H9 (cell line): ENCODE data around the gene FBXO47. TPM values are rescaled to one million over a fixed set of nuclear protein-coding genes. Genes with fewer than 3 reads are reported as not detected.

Experiments
- DNase-seq: peaks from one replicate; pipeline ENCODE4 v3.0.0-alpha.2; 2017
- H2AFZ ChIP-seq: one replicate; pipeline ENCODE4 v1.6.1; 2013; ENCODE audit warnings: mild to moderate bottlenecking, low read length, control low read depth, moderate library complexity
- H2AK5ac ChIP-seq: 2 replicates; pipeline ENCODE4 v1.6.1; 2013; ENCODE audit warnings: low read length, control low read depth, mixed read lengths; ENCODE audit not compliant: insufficient read length
- H2BK120ac ChIP-seq: one replicate; pipeline ENCODE4 v1.6.1; 2013; ENCODE audit warnings: low read depth, mild to moderate bottlenecking, low read length, control low read depth, inconsistent platforms; ENCODE audit not compliant: poor library complexity, severe bottlenecking
- H2BK12ac ChIP-seq: 2 replicates; pipeline ENCODE4 v1.6.1; 2013; ENCODE audit warnings: low read length, control low read depth, mixed read lengths, low read depth; ENCODE audit not compliant: insufficient read length
- H2BK15ac ChIP-seq: 2 replicates; pipeline ENCODE4 v1.6.1; 2013; ENCODE audit warnings: low read depth, low read length, control low read depth
- H2BK20ac ChIP-seq: one replicate; pipeline ENCODE4 v1.6.1; 2013; ENCODE audit warnings: low read depth, mild to moderate bottlenecking, low read length, control low read depth, inconsistent platforms; ENCODE audit not compliant: poor library complexity, severe bottlenecking
- H2BK5ac ChIP-seq: 2 replicates; pipeline ENCODE4 v1.6.1; 2013; ENCODE audit warnings: low read length, control low read depth, mixed read lengths; ENCODE audit not compliant: insufficient read length
- H3K14ac ChIP-seq: 2 replicates; pipeline ENCODE4 v1.6.1; 2013; ENCODE audit warnings: low read length, control low read depth; ENCODE audit not compliant: insufficient read depth
- H3K18ac ChIP-seq: 2 replicates; pipeline ENCODE4 v1.6.1; 2013; ENCODE audit warnings: low read depth, mild to moderate bottlenecking, mixed read lengths, low read length, control low read depth; ENCODE audit not compliant: insufficient read length
- H3K23ac ChIP-seq: 2 replicates; pipeline ENCODE4 v1.6.1; 2013; ENCODE audit warnings: low read length, control low read depth, mixed read lengths, low read depth; ENCODE audit not compliant: insufficient read length
- H3K23me2 ChIP-seq: 2 replicates; pipeline ENCODE4 v1.6.1; 2013; ENCODE audit warnings: low read depth, mild to moderate bottlenecking, mixed read lengths, low read length, control low read depth; ENCODE audit not compliant: insufficient read length, poor library complexity, severe bottlenecking
- H3K27ac ChIP-seq: 2 replicates; pipeline ENCODE4 v1.5.1; 2013; ENCODE audit warnings: low read length, control low read depth, mixed read lengths, low read depth; ENCODE audit not compliant: insufficient read length
- H3K27me3 ChIP-seq: 2 replicates; pipeline ENCODE4 v1.6.1; 2013; ENCODE audit warnings: low read length, control low read depth, inconsistent platforms; ENCODE audit not compliant: insufficient read depth
- H3K4ac ChIP-seq: 2 replicates; pipeline ENCODE4 v1.6.1; 2013; ENCODE audit warnings: low read depth, mild to moderate bottlenecking, control low read depth, inconsistent platforms, low read length, moderate library complexity
- H3K4me1 ChIP-seq: 2 replicates; pipeline ENCODE4 v1.6.1; 2013; ENCODE audit warnings: low read length, control low read depth, inconsistent platforms; ENCODE audit not compliant: insufficient read depth
- H3K4me2 ChIP-seq: 2 replicates; pipeline ENCODE4 v1.6.1; 2013; ENCODE audit warnings: low read length, control low read depth, mixed read lengths; ENCODE audit not compliant: insufficient read length, insufficient read depth
- H3K56ac ChIP-seq: 2 replicates; pipeline ENCODE4 v1.6.1; 2013; ENCODE audit warnings: low read depth, mild to moderate bottlenecking, mixed read lengths, low read length, control low read depth; ENCODE audit not compliant: insufficient read length
- H3K79me1 ChIP-seq: 2 replicates; pipeline ENCODE4 v1.6.1; 2013; ENCODE audit warnings: low read depth, mild to moderate bottlenecking, moderate library complexity, low read length, control low read depth, inconsistent platforms; ENCODE audit not compliant: insufficient read depth, poor library complexity, severe bottlenecking
- H3K79me2 ChIP-seq: 2 replicates; pipeline ENCODE4 v1.6.1; 2013; ENCODE audit warnings: low read length, control low read depth, inconsistent platforms; ENCODE audit not compliant: insufficient read depth
- H3K9ac ChIP-seq: 2 replicates; pipeline ENCODE4 v1.6.1; 2013; ENCODE audit warnings: low read length, control low read depth, mixed read lengths; ENCODE audit not compliant: insufficient read length; ENCODE audit errors: extremely low read depth
- H3K9me3 ChIP-seq: one replicate; pipeline ENCODE4 v1.6.1; 2013; ENCODE audit warnings: low read depth, low read length, inconsistent platforms; ENCODE audit not compliant: control insufficient read depth
- H3T11ph ChIP-seq: one replicate; pipeline ENCODE4 v1.6.1; 2013; ENCODE audit warnings: mild to moderate bottlenecking, low read length, control low read depth, inconsistent platforms
- H4K20me1 ChIP-seq: one replicate; pipeline ENCODE4 v1.6.1; 2013; ENCODE audit not compliant: control insufficient read depth, insufficient read length, insufficient read depth
- H4K5ac ChIP-seq: 2 replicates; pipeline ENCODE4 v1.6.1; 2013; ENCODE audit warnings: low read depth, mild to moderate bottlenecking, mixed read lengths, low read length, control low read depth; ENCODE audit not compliant: insufficient read length
- H4K8ac ChIP-seq: replicated peaks from 2 replicates; pipeline ENCODE4 v1.6.1; 2013; ENCODE audit warnings: low read length, control low read depth, mixed read lengths, low read depth; ENCODE audit not compliant: insufficient read length
- H4K91ac ChIP-seq: 2 replicates; pipeline ENCODE4 v1.6.1; 2013; ENCODE audit warnings: low read depth, mild to moderate bottlenecking, moderate library complexity, mixed read lengths, low read length, control low read depth; ENCODE audit not compliant: insufficient read length
- H3K27ac Mint-ChIP-seq, 3 experiments: 2 replicates in 2 of 3; 3 replicates in 1 of 3; pipeline ENCODE4 v1.8.0; 2020 to 2021; ENCODE audit warnings: mixed read lengths in 3 of 3, mild to moderate bottlenecking in 1 of 3, moderate library complexity in 1 of 3
- H3K27me3 Mint-ChIP-seq: 2 replicates; pipeline ENCODE4 v1.8.0; 2021; ENCODE audit warnings: low read depth, mild to moderate bottlenecking, moderate library complexity, mixed read lengths
- H3K36me3 Mint-ChIP-seq, 3 experiments: 2 replicates in 2 of 3; 3 replicates in 1 of 3; pipeline ENCODE4 v1.8.0; 2020 to 2021; ENCODE audit warnings: low read depth in 3 of 3, mixed read lengths in 3 of 3; ENCODE audit not compliant: insufficient read depth in 1 of 3
- H3K4me1 Mint-ChIP-seq, 2 experiments: 2 replicates each; pipeline ENCODE4 v1.8.0; 2020; ENCODE audit warnings: mixed read lengths in 2 of 2
- H3K4me3 Mint-ChIP-seq, 2 experiments: 2 replicates in 1 of 2; 3 replicates in 1 of 2; pipeline ENCODE4 v1.8.0; 2020 to 2021; ENCODE audit warnings: mild to moderate bottlenecking in 2 of 2, mixed read lengths in 2 of 2, moderate library complexity in 1 of 2
- H3K9me3 Mint-ChIP-seq, 2 experiments: 2 replicates in 1 of 2; 3 replicates in 1 of 2; pipeline ENCODE4 v1.8.0; 2020; ENCODE audit warnings: mild to moderate bottlenecking in 2 of 2, mixed read lengths in 2 of 2, moderate library complexity in 1 of 2
- CTCF ChIP-seq: fragments of 200-600 bp; sonication (generic); conservative IDR thresholded peaks from 3 replicates; pipeline ENCODE4 v1.8.0; 2021; ENCODE audit warnings: antibody characterized with exemption, mild to moderate bottlenecking
- WGBS: extraction: QIAGEN DNeasy Blood & Tissue Kit; methylation state at CpG from one replicate; pipeline ENCODE4 v1.1.7; 2013; ENCODE audit warnings: missing lambda C conversion rate, low lambda C conversion rate, mixed read lengths; ENCODE audit not compliant: insufficient read length; ENCODE audit errors: extremely low coverage; 5-methylcytosine and 5-hydroxymethylcytosine counted together
- total RNA-seq: library from RNA; stranded (reverse); gene quantifications from 2 replicates; pipeline ENCODE4 v1.2.1, GENCODE V29; 2021

Gene FBXO47
- total RNA-seq, 1 experiment from 2014 or later: not detected

- no peak overlapping the region for H3T11ph ChIP-seq
- no peaks in the 10 kb centered on the region for H3K9me3 ChIP-seq
- H2BK120ac ChIP-seq: no peak overlapping the region
- H3K4me2 ChIP-seq: no peak overlapping the region
- Mint-ChIP-seq H3K4me3 (no peak overlapping the region), H3K27ac (peak overlapping the region in 2 of 3 experiments; percentile 28 to 46; a peak in 2 of 7 replicates), H3K9me3 (no peaks in the 10 kb centered on the region), H3K4me1 (peaks cover 12 to 17% of the 10 kb centered on the region in 2 experiments), H3K36me3 (peaks cover 5 to 28% (median 27%) of the 10 kb centered on the region in 3 experiments; a peak in 6 of 7 replicates), H3K27me3 (no peaks in the 10 kb centered on the region)
- no peaks in the 10 kb centered on the region for H3K79me1 ChIP-seq
- H3K27ac ChIP-seq: no peak overlapping the region
- H3K23ac ChIP-seq: no peak overlapping the region
- H4K91ac ChIP-seq: no peak overlapping the region
- H3K4me1 ChIP-seq: no peaks in the 10 kb centered on the region
- no peak for DNase-seq
- no peak for TF ChIP-seq CTCF
- no peak overlapping the region for H2BK20ac ChIP-seq
- no peaks in the 10 kb centered on the region for H4K20me1 ChIP-seq
- H2BK5ac ChIP-seq: no peak overlapping the region
- H3K23me2 ChIP-seq: no peaks in the 10 kb centered on the region
- no peak overlapping the region for H3K4ac ChIP-seq
- H2BK15ac ChIP-seq: no peak overlapping the region
- H4K8ac ChIP-seq: no peak overlapping the region
- no CpG with 5 or more reads among the region's 7 CpGs for WGBS
- no peak overlapping the region; the same call in 1 of the 2 replicates for H3K14ac ChIP-seq
- no peak overlapping the region for H3K56ac ChIP-seq
- no peak overlapping the region for H4K5ac ChIP-seq
- H2AFZ ChIP-seq: no peak overlapping the region
- no peak overlapping the region for H3K18ac ChIP-seq
- no peak overlapping the region for H3K9ac ChIP-seq
- H2BK12ac ChIP-seq: no peak overlapping the region
- no peaks in the 10 kb centered on the region for H3K79me2 ChIP-seq
- H2AK5ac ChIP-seq: no peak overlapping the region
- no peaks in the 10 kb centered on the region for H3K27me3 ChIP-seq
Measured at GRCh38 chr17:38906460-38907228, 60.6 kb downstream of the FBXO47 start.
